GM19238 (cell line): ENCODE data around the gene MYEOV.

ENCODE experiments used
- DNase-seq: peaks from one replicate; pipeline ENCODE4 v3.0.0; 2011; ENCODE audit warnings: low spot score; ENCODE audit not compliant: insufficient read length

The MYEOV gene

DNA sequence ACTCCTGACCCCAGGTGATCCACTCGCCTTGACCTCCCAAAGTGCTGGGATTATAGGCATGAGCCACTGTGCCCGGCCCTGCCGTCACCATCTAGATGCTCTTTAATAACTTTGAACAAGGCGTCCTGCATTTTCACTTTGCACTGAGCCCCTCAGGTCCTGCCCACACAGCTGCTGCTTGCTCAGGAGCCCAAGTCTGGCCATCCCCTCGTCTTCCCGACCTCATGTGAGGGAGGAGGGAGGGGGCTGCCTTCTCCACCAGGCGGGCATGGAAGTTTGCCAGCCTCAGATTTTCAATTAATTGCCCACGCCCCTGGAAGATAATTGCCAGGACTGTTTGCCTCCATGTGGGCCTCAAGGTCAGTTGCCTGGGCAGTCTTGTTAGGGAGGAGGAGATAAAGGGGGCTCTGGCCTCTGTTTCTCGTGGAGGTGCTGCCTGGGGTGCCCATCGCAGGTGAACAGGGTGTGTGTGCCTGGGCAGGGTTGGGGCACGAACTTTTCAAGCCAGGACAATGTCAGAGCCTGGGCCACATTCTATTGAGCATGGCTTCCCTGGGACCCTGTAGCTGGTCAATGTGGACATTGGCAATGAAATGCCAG is 27.9 kb upstream of the MYEOV start:
- DNase-seq, result no peak

GRCh38 chr11:69267395-69267805 is 26.6 kb upstream of the MYEOV start:
- no peak for DNase-seq

DNA sequence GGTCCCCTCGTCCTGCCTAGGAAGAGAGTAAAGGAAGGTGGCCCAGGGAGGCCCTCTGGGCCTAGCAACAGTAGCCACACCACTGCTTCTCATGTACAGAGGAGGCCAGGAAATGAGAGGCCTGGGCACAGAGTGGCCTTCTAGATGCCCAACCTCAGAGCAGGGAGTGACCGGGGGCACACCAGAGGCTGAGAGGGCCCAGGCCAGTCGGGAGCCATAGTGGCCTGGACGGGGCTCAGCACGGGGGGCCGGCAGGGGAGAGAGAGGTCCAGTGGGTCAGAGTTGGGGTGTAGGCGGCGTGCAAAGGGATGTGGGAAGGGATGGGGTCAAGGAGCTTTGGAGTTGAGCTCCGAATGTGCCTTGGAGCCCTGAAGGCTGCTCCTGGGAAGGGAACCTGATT is 25.0 kb upstream of the MYEOV start:
- no peak for DNase-seq

DNA sequence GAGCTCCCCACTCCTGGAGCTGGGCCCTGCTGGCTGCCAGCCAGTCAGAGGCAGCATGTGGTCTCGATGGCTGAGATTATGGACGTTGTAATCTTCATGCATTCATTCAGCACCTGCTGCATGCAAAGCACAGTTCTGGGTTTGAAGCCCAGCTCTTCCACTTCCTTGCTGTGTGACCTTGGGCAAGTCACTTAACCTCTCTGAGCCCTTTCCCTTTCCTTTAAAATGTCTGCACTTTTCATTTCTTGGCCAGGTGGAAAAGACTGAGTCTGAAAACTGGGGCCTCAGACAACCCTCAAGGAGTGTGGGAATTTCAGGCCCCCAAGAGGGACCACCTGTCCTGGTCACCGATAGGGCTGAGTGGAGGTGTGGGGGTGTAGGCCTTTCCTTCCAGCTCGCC is 24.6 kb upstream of the MYEOV start:
- no peak for DNase-seq

GRCh38 chr11:69269926-69270697 is 23.8 kb upstream of the MYEOV start:
- no peak for DNase-seq

- no peak for DNase-seq
Measured at GRCh38 chr11:69270941-69271340, 23.0 kb upstream of the MYEOV start.

DNA sequence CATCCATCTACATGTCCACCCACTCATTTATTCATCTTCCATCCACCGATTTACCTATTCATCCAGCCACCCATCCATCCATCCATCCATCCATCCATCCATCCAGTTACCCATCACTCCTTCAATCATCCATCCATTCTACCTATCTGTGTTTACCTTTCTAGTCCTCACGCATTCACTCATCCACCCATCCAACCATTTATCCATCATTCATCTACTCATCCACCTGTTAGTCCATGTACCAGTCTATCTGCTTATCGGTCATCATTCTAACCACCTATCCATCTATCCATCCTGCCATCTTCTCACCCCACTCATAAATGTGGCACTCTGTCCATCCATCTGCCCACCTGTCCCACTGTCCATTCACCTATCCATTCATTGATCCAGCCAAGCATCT is 21.9 kb upstream of the MYEOV start:
- DNase-seq, result no peak

DNA sequence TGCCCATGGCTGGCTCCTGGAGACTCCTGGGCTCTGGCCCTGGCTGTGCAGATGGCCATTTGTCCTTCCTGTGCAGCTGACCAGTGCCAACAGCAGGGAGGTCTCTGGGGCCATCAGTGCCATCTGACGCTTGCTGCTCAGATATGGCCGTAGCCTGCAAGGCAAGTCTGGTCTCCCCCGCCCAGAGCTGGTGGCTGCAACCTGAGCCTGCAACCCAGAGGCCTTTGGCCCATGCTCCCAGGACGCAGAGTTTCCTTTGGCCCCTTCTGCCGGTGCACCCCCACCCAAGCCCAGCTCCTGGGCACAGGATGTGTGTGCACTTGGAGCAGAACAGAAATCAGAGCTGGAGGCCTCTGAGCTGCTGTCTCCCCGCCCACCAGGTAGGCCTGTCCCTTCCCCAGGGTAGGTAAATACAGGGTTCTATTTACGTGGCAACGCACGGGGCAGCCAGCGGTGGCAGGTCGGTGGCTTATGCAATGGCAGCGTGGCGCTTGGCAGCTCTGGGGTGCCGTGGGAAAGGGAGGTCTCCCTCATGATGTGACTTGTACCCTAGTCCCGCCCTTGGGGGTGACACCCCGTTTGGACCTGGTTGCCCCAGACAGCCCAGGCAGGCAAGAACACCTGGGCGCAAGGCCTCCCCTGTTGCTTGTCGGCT is 21.0 kb upstream of the MYEOV start:
- DNase-seq, result no peak

DNA sequence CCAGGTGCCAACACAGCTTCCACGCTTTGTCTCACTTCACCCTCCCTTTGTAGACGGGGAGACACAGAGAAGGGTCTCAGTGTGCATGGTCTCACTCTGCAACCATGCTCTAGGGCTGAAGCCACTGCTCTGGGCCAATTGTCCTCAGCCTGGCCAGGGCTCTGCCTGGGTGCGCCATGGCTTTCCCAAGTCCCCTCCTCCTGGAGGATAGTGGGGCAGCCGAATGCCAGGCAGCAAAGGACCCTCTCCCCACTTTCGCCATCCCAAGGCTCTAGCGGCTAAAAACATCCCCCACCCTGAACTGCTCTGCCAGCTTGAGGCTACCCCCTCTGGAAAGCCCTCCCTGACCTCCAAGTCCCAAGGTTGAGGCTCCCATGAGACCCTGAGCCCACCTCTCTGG is 20.4 kb upstream of the MYEOV start:
- DNase-seq, result no peak

DNA sequence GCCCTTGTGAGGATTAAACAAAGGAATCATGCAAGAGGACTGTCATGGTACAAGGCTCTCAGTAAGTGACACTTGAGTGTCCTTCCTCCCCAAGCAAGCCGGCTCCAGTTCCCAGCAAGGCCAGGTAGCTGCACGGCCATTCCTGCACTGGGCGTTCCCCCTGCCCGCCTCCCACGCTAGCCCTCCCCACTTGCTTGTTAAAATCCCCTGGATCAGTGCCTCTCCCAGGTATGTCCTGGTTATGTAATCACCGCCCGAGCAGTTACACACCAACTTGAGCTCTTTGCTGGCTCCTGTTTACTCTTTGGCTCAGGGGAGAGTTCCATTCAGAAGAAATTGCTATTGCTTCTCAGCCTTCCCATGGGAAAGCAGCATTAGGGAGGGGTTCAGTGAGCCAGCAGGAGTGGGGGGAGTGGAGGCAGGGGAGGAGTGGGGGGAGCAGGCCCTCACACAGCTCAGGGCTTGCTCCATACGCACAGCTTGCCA is 19.4 kb upstream of the MYEOV start:
- DNase-seq, result no peak

GRCh38 chr11:69275178-69275577 is 18.8 kb upstream of the MYEOV start:
- DNase-seq, result no peak

- no peak for DNase-seq
Measured at GRCh38 chr11:69276165-69276564, 17.8 kb upstream of the MYEOV start.

DNA sequence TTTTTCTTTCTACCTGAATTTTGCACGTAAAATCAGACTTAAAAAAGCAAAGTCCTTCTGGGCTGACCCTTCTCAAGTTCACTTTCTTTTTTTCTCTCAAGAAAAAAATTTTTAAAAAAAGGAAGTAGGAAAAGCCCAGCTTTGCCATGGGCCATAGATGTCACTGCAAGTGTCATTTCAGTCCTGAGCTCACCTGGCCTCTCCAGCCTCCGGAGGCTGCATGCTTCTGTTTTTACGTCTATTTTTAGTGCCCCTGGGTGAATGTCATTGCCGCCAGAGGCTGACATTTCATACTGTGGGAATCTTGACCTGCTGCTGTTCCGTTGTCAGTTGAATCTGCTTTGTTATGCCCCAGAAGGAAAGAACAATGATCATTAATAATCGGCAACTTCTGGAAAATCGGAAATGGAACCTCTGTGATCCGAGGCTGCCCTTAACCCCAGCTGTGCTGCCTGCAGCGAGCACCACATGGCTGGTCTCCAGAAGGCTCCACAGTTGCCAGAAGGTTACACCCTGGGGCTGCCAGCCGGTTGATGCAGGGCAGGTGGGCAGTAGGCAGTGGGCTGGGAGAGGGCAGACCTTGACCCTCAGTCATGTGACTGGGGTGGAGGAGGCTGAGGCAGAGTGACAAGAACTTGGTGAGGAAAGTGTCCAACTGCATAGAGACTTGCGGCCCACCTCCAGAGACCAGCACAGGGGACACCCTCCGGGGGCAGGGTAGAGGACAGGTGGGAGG is 16.7 kb upstream of the MYEOV start:
- peak; percentile 67 for DNase-seq

GRCh38 chr11:69278091-69278867 is 15.7 kb upstream of the MYEOV start:
- DNase-seq, result no peak

DNA sequence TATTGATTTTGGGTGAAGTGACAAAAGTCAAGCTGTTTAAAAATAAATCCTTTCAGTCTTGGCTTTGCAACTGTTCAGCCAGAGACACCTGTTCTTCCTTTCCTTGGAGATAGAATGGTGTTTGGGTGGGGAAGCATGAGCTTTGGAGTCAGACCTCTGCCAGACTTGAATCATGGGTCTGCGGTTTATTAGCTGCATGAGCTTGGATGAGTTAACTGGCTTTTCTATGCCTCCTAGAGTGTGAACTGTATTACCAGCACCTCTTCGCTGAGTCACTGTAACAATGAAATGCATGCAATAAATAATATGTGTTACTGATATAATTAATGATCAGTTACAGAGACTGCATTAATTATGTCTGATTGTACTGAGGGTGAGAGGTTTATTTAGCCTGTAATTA is 13.5 kb upstream of the MYEOV start:
- DNase-seq, result no peak

DNA sequence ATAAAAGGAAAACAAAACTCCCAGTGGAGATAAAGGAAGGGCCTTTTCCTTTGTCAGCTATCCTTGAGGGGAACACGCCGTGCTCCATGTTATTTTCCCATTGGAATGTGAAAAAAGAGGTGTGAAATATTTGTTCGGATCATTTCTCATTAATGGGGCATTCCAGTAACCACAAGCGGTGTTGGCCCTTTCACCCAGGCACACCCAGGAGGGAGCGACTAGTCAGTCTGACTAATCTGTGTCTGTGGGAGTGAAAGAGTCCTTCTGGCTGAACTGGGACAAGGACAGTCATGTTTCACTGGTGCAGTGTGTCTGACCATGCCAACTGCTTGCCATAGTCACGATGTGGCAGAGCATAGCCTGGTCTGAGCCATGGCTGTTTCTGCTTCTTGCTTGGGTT is 13.0 kb upstream of the MYEOV start:
- no peak for DNase-seq

- no peak for DNase-seq
Measured at GRCh38 chr11:69283446-69283845, 10.5 kb upstream of the MYEOV start.

DNA sequence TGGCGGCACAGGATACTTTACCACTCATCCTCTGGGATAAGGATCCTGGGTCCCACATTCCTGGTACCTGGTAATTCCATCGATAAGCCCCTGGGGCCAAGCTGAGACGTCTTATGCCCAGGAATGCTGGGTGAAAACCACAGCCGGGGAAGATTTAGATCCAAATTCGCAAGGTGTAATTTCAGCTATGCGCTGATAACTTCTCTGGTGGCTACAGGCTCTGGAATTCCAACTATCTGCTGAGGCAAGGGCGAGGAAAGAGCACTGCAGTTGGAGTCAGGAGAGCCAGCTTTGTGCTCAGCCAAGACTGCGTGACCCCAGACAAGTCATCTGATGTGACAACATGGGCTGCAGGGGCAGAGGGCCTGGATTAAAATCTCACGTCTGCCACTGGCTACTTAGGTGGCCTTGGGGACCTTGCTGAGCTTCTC is 9.9 kb upstream of the MYEOV start:
- no peak for DNase-seq

GRCh38 chr11:69285091-69285490 is 8.9 kb upstream of the MYEOV start:
- no peak for DNase-seq

DNA sequence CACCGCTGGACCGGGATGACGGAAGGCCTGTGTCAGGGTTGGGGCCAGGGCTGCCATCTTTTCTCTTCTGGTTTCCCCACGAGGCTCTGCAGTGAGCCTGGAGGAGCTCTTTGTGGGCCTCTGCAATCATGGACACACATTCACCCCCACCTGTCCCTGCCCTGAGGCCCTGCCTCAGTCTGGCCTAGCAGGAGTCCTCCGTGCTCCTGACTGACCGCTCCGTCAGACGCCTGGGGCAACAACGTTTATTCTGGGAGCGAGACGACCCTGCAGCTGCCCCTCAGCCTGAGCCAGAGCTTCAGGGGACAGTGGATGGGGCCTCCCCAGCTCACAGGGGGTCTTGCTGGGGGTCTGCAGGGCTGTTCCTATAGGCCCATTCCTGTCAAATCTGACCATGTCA is 8.2 kb upstream of the MYEOV start:
- DNase-seq, result no peak
